ENCODE measurements around the gene CDK5R2.

GRCh38 chr2:218952160-218952559 lies 7.3 kb upstream of the CDK5R2 start:
- TF ChIP-seq POLR2A (IDR thresholded peaks at IDR 0.05) (no peak), CTCF (IDR thresholded peaks at IDR 0.05 in 8 of 11, conservative IDR thresholded peaks at IDR 0.05 in 3 of 11) (no peak), POLR2AphosphoS5 (IDR thresholded peaks at IDR 0.05) (no peak)

Data from spleen (tissue), 7 donors.